Psoas muscle (tissue), 8 donors: Measurements from ENCODE around the gene SMG7. TPM values are rescaled to one million over a fixed set of nuclear protein-coding genes. Genes with fewer than 3 reads are reported as not detected.

Source experiments
- ATAC-seq, 4 donors: fragments of 200-7000 bp; cut with Tn5 transposase; one replicate each; pipeline ENCODE4 v1.9.1; 2020; ENCODE audit warnings: moderate library complexity in 3 of 4, mild to moderate bottlenecking in 2 of 4
- DNase-seq, 2 donors: peaks; one replicate each; pipeline ENCODE4 v3.0.0-alpha.2; 2020
- H3K27ac ChIP-seq: fragments of 200-600 bp; one replicate; pipeline ENCODE4 v1.8.0; 2022
- H3K27me3 ChIP-seq, 3 donors: fragments of 200-600 bp in 1 of 3; one replicate each; pipeline versions ENCODE4 v1.6.1 to v1.8.0; 2013 to 2022; ENCODE audit warnings: low read length in 2 of 3, mild to moderate bottlenecking in 2 of 3, moderate library complexity in 1 of 3; ENCODE audit not compliant: insufficient read depth in 3 of 3
- H3K36me3 ChIP-seq, 2 donors: fragments of 200-600 bp in 1 of 2; one replicate each; pipeline versions ENCODE4 v1.6.1 to v1.8.0; 2013 to 2022; ENCODE audit warnings: low read depth in 1 of 2, mild to moderate bottlenecking in 1 of 2, moderate library complexity in 1 of 2; ENCODE audit not compliant: insufficient read depth in 1 of 2
- H3K4me1 ChIP-seq: fragments of 200-600 bp; one replicate; pipeline ENCODE4 v1.8.0; 2022
- H3K4me3 ChIP-seq: fragments of 200-600 bp; one replicate; pipeline ENCODE4 v1.8.0; 2022; ENCODE audit warnings: mild to moderate bottlenecking
- H3K9me3 ChIP-seq: fragments of 200-600 bp; one replicate; pipeline ENCODE4 v1.8.0; 2022
- WGBS, 3 donors: extraction: QIAGEN DNeasy Blood & Tissue Kit; methylation state at CpG; one replicate each; pipeline versions ENCODE4 v1.1.6 to v1.1.7; 2013; 5-methylcytosine and 5-hydroxymethylcytosine counted together
- intact Hi-C, 2 donors: fragments of 100-400 bp; cut with DNase I; formaldehyde crosslinking; loops; one replicate each; pipeline versions ENCODE4 v1.11.0 to v1.14.2; 2022
- polyA plus RNA-seq, 3 donors: library from polyadenylated mRNA; stranded (reverse); fragments of 200-250 nt; gene quantifications; one replicate each; pipeline ENCODE4 v1.2.3, GENCODE V29; 2013
- total RNA-seq, 4 donors: library from RNA; stranded (reverse); fragmentation: NEBNext Ultra II Directional in 2 of 4; extraction: Animal tissue kit (Norgen Biotek cat#: 25700) in 2 of 4; gene quantifications; one replicate each; pipeline versions ENCODE4 v1.2.1 to v1.2.4, GENCODE V29; 2021 to 2023
- TF ChIP-seq, protein P1 (sequence below): fragments of 200-600 bp; IDR thresholded peaks from one replicate; pipeline ENCODE4 v1.8.0; 2022; ENCODE audit warnings: antibody characterized with exemption
- donor health status: healthy with polysubstance abuse.
- donor health status: DM: no; HTN: no; CAD: no; lungs with moderate emphysema.
- donor health status: Bipolar disorder and iron deficiency.
- donor health status: healthy.
- donor health status: DM: yes; HTN: yes; CAD: no.
- donor health status: DM: no; HTN: no; CAD: no.
- donor health status: DM: no; HTN: no; CAD: no.
- donor health status: DM: yes; HTN: yes; CAD: no.

Gene SMG7
- total and polyA plus RNA-seq, 7 donors, result 14.1 to 40.3 (median 26.4) TPM

DNA sequence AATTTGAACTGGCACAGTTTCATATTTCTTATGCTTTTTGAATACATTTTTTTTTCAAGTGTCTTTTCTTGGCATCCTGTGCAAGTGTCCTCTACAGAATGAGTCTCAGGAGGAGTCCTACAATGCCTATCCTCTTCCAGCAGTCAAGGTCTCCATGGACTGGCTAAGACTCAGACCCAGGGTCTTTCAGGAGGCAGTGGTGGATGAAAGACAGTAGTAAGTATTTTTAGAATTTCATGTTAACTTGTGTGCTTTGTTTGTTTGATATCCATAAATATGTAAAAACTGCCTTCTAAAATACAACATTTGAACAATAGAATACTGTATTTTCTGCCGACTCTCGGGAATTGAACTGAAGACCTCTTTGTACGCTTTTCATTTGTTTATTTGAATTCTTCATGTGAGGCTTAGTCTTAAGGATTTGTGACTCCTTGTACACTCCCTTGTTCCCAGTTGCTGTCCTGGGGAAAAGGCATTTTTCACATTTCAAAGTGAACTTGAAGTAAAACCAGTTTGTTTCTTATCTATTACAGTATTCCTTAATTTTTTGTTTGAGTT lies 61.4 kb downstream of the SMG7 start:
- DNase-seq (no peak), ATAC-seq (no peak)
- Histone ChIP-seq H3K4me1 (peaks cover 4% of the 10 kb centered on the region), H3K9me3 (no peaks in the 10 kb centered on the region), H3K27me3 (no peaks in the 10 kb centered on the region), H3K27ac (no peak overlapping the region), H3K36me3 (peaks cover 2 to 94% of the 10 kb centered on the region in 2 donors), H3K4me3 (no peak overlapping the region)
- intact Hi-C loops, result loop anchor here (10.0 kb wide), 2 partner anchors 659 to 669 kb away; no protein-coding TSS in a partner anchor
- 93 to 95% (median 94%) methylated on average over 3 of the region's 3 CpGs for WGBS, 3 donors
- TF ChIP-seq, protein P1, sequence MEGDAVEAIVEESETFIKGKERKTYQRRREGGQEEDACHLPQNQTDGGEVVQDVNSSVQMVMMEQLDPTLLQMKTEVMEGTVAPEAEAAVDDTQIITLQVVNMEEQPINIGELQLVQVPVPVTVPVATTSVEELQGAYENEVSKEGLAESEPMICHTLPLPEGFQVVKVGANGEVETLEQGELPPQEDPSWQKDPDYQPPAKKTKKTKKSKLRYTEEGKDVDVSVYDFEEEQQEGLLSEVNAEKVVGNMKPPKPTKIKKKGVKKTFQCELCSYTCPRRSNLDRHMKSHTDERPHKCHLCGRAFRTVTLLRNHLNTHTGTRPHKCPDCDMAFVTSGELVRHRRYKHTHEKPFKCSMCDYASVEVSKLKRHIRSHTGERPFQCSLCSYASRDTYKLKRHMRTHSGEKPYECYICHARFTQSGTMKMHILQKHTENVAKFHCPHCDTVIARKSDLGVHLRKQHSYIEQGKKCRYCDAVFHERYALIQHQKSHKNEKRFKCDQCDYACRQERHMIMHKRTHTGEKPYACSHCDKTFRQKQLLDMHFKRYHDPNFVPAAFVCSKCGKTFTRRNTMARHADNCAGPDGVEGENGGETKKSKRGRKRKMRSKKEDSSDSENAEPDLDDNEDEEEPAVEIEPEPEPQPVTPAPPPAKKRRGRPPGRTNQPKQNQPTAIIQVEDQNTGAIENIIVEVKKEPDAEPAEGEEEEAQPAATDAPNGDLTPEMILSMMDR, result no peak

GRCh38 chr1:183537405-183537804 lies 65.1 kb downstream of the SMG7 start:
- H3K4me3 ChIP-seq, result no peak overlapping the region
- no peak for ATAC-seq
- H3K27ac ChIP-seq, result no peak overlapping the region
- H3K27me3 ChIP-seq, result no peaks in the 10 kb centered on the region
- intact Hi-C loops, result loop anchor here (10.0 kb wide), 2 partner anchors 663 to 673 kb away; no protein-coding TSS in a partner anchor
- H3K9me3 ChIP-seq, result no peaks in the 10 kb centered on the region
- H3K36me3 ChIP-seq, result peaks cover 4 to 96% of the 10 kb centered on the region in 2 donors
- H3K4me1 ChIP-seq, result peaks cover 4% of the 10 kb centered on the region
- TF ChIP-seq, protein P1, result no peak
- WGBS, 3 donors, result 97 to 98% (median 97%) methylated on average over 4 of the region's 4 CpGs
- no peak for DNase-seq

- H3K36me3 ChIP-seq, result peaks cover 13 to 97% of the 10 kb centered on the region in 2 donors
- H3K27me3 ChIP-seq, result no peaks in the 10 kb centered on the region
- TF ChIP-seq, protein P1, result peak; percentile 57
- no peaks in the 10 kb centered on the region for H3K9me3 ChIP-seq
- H3K4me3 ChIP-seq, result no peak overlapping the region
- H3K27ac ChIP-seq, result no peak overlapping the region
- DNase-seq (no peak), ATAC-seq (peak; percentile 43 to 87 (median 70))
- H3K4me1 ChIP-seq, result no peaks in the 10 kb centered on the region
- intact Hi-C loops, result loop anchor here in 1 of 2 donors (5.0 kb wide), 1 partner anchor 261 kb away; no protein-coding TSS in a partner anchor
- 34 to 45% (median 41%) methylated on average over 2 of the region's 2 CpGs for WGBS, 3 donors
Measured at GRCh38 chr1:183543619-183544204, 71.4 kb downstream of the SMG7 start.

- Histone ChIP-seq H3K9me3 (no peaks in the 10 kb centered on the region), H3K4me1 (no peaks in the 10 kb centered on the region), H3K27ac (no peak overlapping the region), H3K36me3 (peaks cover 9 to 97% of the 10 kb centered on the region in 2 donors), H3K27me3 (no peaks in the 10 kb centered on the region), H3K4me3 (no peak overlapping the region)
- WGBS, 3 donors, result 58 to 63% (median 58%) methylated on average over 5 of the region's 5 CpGs
- ATAC-seq (no peak), DNase-seq (no peak)
- TF ChIP-seq, protein P1, result no peak
- intact Hi-C loops, result loop anchor here in 1 of 2 donors (5.0 kb wide), 1 partner anchor 262 kb away; no protein-coding TSS in a partner anchor
Measured at GRCh38 chr1:183544598-183545297, 72.4 kb downstream of the SMG7 start.
